ENCODE results near the gene FAF1. TPM values are rescaled to one million over a fixed set of nuclear protein-coding genes. Genes with fewer than 3 reads are reported as not detected.

FAF1 gene
- total RNA-seq, 1 experiment from 2014 or later = 78.7 TPM

DNA sequence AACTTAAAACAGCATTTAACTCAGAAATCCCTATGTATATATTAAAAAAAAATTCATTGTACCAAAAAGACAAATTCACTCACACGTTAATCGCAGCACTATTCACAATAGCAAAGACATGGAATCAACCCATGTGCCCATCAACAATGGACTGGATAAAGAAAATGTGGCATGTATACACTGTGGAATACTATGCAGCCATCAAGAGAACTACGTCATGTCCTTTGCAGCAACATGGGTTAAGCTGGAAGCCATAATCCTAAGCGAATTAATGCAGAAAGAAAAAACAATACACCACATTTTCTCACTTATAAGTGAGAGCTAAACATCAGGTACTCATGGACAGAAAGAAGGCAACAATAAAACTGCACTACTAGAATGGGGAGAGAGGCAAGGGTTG is 99.4 kb downstream of the FAF1 start:
- DNase-seq = no peak
- Mint-ChIP-seq H3K27ac (ENCODE audit: unreplicated experiment) (no peak overlapping the region), H3K4me1 (ENCODE audit: low read depth, unreplicated experiment) (no peaks in the 10 kb centered on the region), H3K36me3 (ENCODE audit: insufficient read depth, unreplicated experiment) (peaks cover 5% of the 10 kb centered on the region), H3K27me3 (ENCODE audit: insufficient read depth, unreplicated experiment) (no peaks in the 10 kb centered on the region), H3K4me3 (ENCODE audit: unreplicated experiment) (no peak overlapping the region), H3K9me3 (ENCODE audit: unreplicated experiment) (peaks cover 20% of the 10 kb centered on the region)
- intact Hi-C loops (cut with micrococcal nuclease; ENCODE audit: unreplicated experiment) = no loop called here
- Histone ChIP-seq H3K4me3 (ENCODE audit: low read depth, low read length) (no peak overlapping the region), H3K9me3 (0 out of 2 replicates have a peak, but pooled peaks cover 8% of the 10 kb centered on the region), H3K36me3 (ENCODE audit: control insufficient read depth, insufficient read depth, low read length) (no peaks in the 10 kb centered on the region), H3K27me3 (replicated peaks; ENCODE audit: control insufficient read depth, insufficient read depth, low read length) (no peaks in the 10 kb centered on the region), H3K4me1 (no peaks in the 10 kb centered on the region)
- BruUV-seq (replicated peaks) = no TSS peak
- CTCF ChIA-PET = no interaction called here
- POLR2A ChIA-PET = no interaction called here
- TF ChIP-seq, protein P1, sequence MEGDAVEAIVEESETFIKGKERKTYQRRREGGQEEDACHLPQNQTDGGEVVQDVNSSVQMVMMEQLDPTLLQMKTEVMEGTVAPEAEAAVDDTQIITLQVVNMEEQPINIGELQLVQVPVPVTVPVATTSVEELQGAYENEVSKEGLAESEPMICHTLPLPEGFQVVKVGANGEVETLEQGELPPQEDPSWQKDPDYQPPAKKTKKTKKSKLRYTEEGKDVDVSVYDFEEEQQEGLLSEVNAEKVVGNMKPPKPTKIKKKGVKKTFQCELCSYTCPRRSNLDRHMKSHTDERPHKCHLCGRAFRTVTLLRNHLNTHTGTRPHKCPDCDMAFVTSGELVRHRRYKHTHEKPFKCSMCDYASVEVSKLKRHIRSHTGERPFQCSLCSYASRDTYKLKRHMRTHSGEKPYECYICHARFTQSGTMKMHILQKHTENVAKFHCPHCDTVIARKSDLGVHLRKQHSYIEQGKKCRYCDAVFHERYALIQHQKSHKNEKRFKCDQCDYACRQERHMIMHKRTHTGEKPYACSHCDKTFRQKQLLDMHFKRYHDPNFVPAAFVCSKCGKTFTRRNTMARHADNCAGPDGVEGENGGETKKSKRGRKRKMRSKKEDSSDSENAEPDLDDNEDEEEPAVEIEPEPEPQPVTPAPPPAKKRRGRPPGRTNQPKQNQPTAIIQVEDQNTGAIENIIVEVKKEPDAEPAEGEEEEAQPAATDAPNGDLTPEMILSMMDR (IDR thresholded peaks at IDR 0.05; ENCODE audit: insufficient read depth in 1 of 2, low read depth in 1 of 2, low read length in 1 of 2, severe bottlenecking in 1 of 2, unreplicated experiment in 1 of 2) = no peak

DNA sequence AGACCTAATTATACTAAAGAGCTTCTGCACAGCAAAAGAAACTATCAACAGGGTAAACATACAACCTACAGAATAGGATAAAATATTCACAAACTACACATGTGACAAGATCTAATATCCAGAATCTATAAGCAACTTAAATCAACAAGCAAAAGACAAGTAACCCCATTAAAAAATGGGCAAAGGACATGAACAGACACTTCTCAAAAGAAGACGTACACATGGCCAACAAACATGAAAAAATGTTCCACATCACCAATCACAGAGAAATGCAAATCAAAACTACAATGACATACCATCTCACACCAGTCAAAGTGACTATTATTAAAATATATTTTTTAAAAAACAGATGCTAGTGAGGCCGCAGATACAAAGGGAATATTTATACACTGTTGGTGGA is 99.8 kb downstream of the FAF1 start:
- H3K4me1 ChIP-seq = no peaks in the 10 kb centered on the region
- H3K36me3 ChIP-seq (ENCODE audit: control insufficient read depth, insufficient read depth, low read length) = no peaks in the 10 kb centered on the region
- no peaks in the 10 kb centered on the region for H3K27me3 Mint-ChIP-seq (ENCODE audit: insufficient read depth, unreplicated experiment)
- peaks cover 20% of the 10 kb centered on the region for H3K9me3 Mint-ChIP-seq (ENCODE audit: unreplicated experiment)
- no peak overlapping the region for H3K4me3 Mint-ChIP-seq (ENCODE audit: unreplicated experiment)
- TF ChIP-seq, protein P1 (IDR thresholded peaks at IDR 0.05; ENCODE audit: insufficient read depth in 1 of 2, low read depth in 1 of 2, low read length in 1 of 2, severe bottlenecking in 1 of 2, unreplicated experiment in 1 of 2) = no peak
- H3K4me1 Mint-ChIP-seq (ENCODE audit: low read depth, unreplicated experiment) = no peaks in the 10 kb centered on the region
- H3K27ac Mint-ChIP-seq (ENCODE audit: unreplicated experiment) = no peak overlapping the region
- BruUV-seq (replicated peaks) = no TSS peak
- ChIA-PET CTCF (no interaction called here), POLR2A (no interaction called here)
- 0 out of 2 replicates have a peak, but pooled peaks cover 8% of the 10 kb centered on the region for H3K9me3 ChIP-seq
- peaks cover 5% of the 10 kb centered on the region for H3K36me3 Mint-ChIP-seq (ENCODE audit: insufficient read depth, unreplicated experiment)
- no peaks in the 10 kb centered on the region for H3K27me3 ChIP-seq (replicated peaks; ENCODE audit: control insufficient read depth, insufficient read depth, low read length)
- DNase-seq = no peak
- intact Hi-C loops (cut with micrococcal nuclease; ENCODE audit: unreplicated experiment) = no loop called here
- no peak overlapping the region for H3K4me3 ChIP-seq (ENCODE audit: low read depth, low read length)

DNA sequence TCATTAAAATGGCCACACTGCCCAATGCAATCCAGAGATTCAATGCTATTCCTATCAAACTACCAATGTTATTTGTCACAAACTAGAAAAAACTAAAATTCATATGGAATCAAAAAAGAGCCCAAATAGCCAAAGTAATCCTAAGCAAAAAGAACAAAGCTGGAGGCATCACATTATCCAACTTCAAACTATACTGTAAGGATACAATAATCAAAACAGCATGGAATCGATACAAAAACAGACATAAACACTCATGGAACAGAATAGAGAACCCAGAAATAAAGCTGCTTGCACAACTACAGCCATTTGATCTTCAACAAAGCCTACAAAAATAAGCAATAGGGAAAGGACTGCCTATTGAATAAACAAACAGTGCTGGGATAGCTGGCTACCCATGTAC is 100.4 kb downstream of the FAF1 start:
- peaks cover 5% of the 10 kb centered on the region for H3K36me3 Mint-ChIP-seq (ENCODE audit: insufficient read depth, unreplicated experiment)
- intact Hi-C loops (cut with micrococcal nuclease; ENCODE audit: unreplicated experiment) = loop anchor here (2.0 kb wide), 1 partner anchor 43 kb away; no protein-coding TSS in a partner anchor
- no peaks in the 10 kb centered on the region for H3K4me1 Mint-ChIP-seq (ENCODE audit: low read depth, unreplicated experiment)
- no peaks in the 10 kb centered on the region for H3K27me3 Mint-ChIP-seq (ENCODE audit: insufficient read depth, unreplicated experiment)
- H3K36me3 ChIP-seq (ENCODE audit: control insufficient read depth, insufficient read depth, low read length) = no peaks in the 10 kb centered on the region
- H3K4me3 ChIP-seq (ENCODE audit: low read depth, low read length) = no peak overlapping the region
- CTCF ChIA-PET = no interaction called here
- POLR2A ChIA-PET = no interaction called here
- TF ChIP-seq, protein P1 (IDR thresholded peaks at IDR 0.05; ENCODE audit: insufficient read depth in 1 of 2, low read depth in 1 of 2, low read length in 1 of 2, severe bottlenecking in 1 of 2, unreplicated experiment in 1 of 2) = no peak
- no peaks in the 10 kb centered on the region for H3K4me1 ChIP-seq
- H3K4me3 Mint-ChIP-seq (ENCODE audit: unreplicated experiment) = no peak overlapping the region
- H3K27me3 ChIP-seq (replicated peaks; ENCODE audit: control insufficient read depth, insufficient read depth, low read length) = no peaks in the 10 kb centered on the region
- peaks cover 20% of the 10 kb centered on the region for H3K9me3 Mint-ChIP-seq (ENCODE audit: unreplicated experiment)
- H3K27ac Mint-ChIP-seq (ENCODE audit: unreplicated experiment) = no peak overlapping the region
- DNase-seq = no peak
- 0 out of 2 replicates have a peak, but pooled peaks cover 8% of the 10 kb centered on the region for H3K9me3 ChIP-seq
- no TSS peak for BruUV-seq (replicated peaks)
